Activated CD8-positive, alpha-beta T cell treated with anti-CD3 and anti-CD28 coated beads, Interleukin-2, amount 10 ng/mL, durations not matched to agents 7 days and 5 days (primary cell): Measurements from ENCODE around the gene NFIA. TPM values are rescaled to one million over a fixed set of nuclear protein-coding genes. Genes with fewer than 3 reads are reported as not detected.

ENCODE experiments used
- ATAC-seq: fragments of 150-1000 bp; cut with Tn5 transposase; one replicate; pipeline ENCODE4 v1.10.0; 2021; ENCODE audit warnings: moderate library complexity
- CTCF ChIA-PET: fragments of 350-600 bp; sonication (Branson Sonifier 250); formaldehyde crosslinking; loops from one replicate; lab custom pipeline; 2021; ENCODE audit warnings: antibody characterized with exemption; lab: Charles Lee
- POLR2A ChIA-PET: fragments of 350-600 bp; sonication (Branson Sonifier 250); formaldehyde crosslinking; loops from one replicate; lab custom pipeline; 2021; ENCODE audit warnings: antibody characterized with exemption; lab: Charles Lee
- DNase-seq: peaks from one replicate; pipeline ENCODE4 v3.0.0-alpha.2; 2020
- H3K27ac Mint-ChIP-seq: one replicate; pipeline ENCODE4 v1.8.0; 2021; ENCODE audit warnings: mild to moderate bottlenecking, mixed read lengths
- H3K27me3 Mint-ChIP-seq: one replicate; pipeline ENCODE4 v1.8.0; 2021; ENCODE audit warnings: low read depth, mixed read lengths
- H3K36me3 Mint-ChIP-seq: one replicate; pipeline ENCODE4 v1.8.0; 2021; ENCODE audit warnings: low read depth, mixed read lengths
- H3K4me1 Mint-ChIP-seq: one replicate; pipeline ENCODE4 v1.8.0; 2021; ENCODE audit warnings: low read depth, mixed read lengths
- H3K4me3 Mint-ChIP-seq: one replicate; pipeline ENCODE4 v1.8.0; 2021; ENCODE audit warnings: mild to moderate bottlenecking, mixed read lengths
- H3K9me3 Mint-ChIP-seq: one replicate; pipeline ENCODE4 v1.8.0; 2022; ENCODE audit warnings: mixed read lengths; ENCODE audit not compliant: insufficient read depth
- total RNA-seq, 2 experiments: library from RNA; stranded (reverse); gene quantifications; one replicate each; pipeline ENCODE4 v1.2.3, GENCODE V29; 2021

NFIA gene
- total RNA-seq, 2 experiments from 2014 or later, result 0.66 to 0.78 TPM

DNA sequence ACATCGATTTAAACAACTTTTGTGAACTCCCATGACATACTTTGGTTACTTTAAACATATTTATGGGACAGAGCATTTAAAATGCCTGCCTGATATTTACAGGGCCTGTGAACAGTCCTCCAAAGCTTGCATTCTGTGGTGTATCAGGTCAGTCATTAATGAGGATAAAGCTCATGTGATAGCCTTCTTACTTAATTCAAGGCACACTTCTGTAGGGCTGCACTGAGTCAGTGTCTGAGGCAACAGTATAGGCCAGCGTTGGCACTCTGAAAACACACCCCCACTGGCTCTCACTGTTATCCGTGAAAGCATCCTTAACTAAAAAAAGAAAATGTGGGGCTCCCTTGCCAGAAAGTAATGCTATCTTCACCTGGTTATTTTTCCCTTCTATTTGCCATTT lies 200.0 kb downstream of the NFIA start:
- no peak for ATAC-seq

GRCh38 chr1:61284248-61284854 lies 202.0 kb downstream of the NFIA start:
- no peak overlapping the region for H3K4me3 Mint-ChIP-seq
- no peaks in the 10 kb centered on the region for H3K9me3 Mint-ChIP-seq
- no peaks in the 10 kb centered on the region for H3K36me3 Mint-ChIP-seq
- POLR2A ChIA-PET, result no interaction called here
- CTCF ChIA-PET, result no interaction called here
- H3K27ac Mint-ChIP-seq, result no peak overlapping the region
- no peak for DNase-seq
- H3K27me3 Mint-ChIP-seq, result no peaks in the 10 kb centered on the region
- ATAC-seq, result no peak
- H3K4me1 Mint-ChIP-seq, result no peaks in the 10 kb centered on the region

More for the DNA sequence above, 200.0 kb downstream of the NFIA start:
- no peaks in the 10 kb centered on the region for H3K36me3 Mint-ChIP-seq
- no peak for DNase-seq
- no peak overlapping the region for H3K4me3 Mint-ChIP-seq
- H3K27ac Mint-ChIP-seq, result no peak overlapping the region
- ChIA-PET POLR2A (no interaction called here), CTCF (no interaction called here)
- H3K27me3 Mint-ChIP-seq, result no peaks in the 10 kb centered on the region
- no peaks in the 10 kb centered on the region for H3K9me3 Mint-ChIP-seq
- no peaks in the 10 kb centered on the region for H3K4me1 Mint-ChIP-seq

DNA sequence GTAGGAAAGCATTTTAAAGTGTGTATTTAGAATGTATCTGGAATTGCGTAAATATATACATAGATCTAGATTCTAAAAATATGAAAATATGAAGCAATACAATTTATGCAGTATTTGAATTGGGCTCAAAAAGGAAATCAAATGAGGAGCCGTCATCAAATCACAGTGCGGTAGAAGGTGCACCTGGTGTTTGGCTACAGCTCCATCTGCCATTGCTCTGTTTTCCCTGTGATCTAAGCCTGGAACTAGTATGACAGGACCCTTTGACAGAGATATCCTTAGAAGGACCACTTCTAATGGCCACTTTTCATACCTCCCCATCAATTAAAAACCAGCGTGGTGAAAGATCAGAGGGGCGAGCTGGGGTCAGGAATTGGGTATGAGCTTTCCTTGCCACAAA lies 202.6 kb downstream of the NFIA start:
- Mint-ChIP-seq H3K9me3 (no peaks in the 10 kb centered on the region), H3K4me1 (no peaks in the 10 kb centered on the region), H3K27me3 (no peaks in the 10 kb centered on the region), H3K4me3 (no peak overlapping the region), H3K27ac (no peak overlapping the region), H3K36me3 (no peaks in the 10 kb centered on the region)
- no peak for ATAC-seq
- ChIA-PET CTCF (no interaction called here), POLR2A (no interaction called here)
- no peak for DNase-seq

DNA sequence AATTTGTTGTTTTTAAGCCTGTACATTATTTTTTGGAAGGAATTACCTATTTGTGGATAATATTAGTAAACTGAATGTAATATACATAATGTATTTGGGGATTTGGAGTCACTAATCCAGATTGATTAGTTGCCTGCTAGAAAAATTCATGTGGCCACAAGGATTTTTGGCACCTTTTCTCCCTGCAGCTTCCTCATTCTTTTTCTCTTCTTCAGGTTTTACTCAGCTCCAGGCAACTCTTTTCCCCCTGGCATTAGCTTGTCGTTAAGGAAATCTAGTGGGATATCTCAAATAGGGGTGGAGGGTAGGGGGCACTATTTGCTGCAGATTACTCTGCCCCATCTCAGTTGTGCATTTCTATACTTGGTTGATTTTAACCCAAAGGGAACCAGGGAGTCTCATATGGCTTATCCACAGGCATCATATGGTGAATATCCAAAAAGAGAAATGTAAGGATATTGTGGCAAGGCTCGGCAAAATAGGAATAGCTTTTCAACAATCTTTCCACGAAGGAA lies 203.1 kb downstream of the NFIA start:
- no peak overlapping the region for H3K4me3 Mint-ChIP-seq
- H3K27ac Mint-ChIP-seq, result no peak overlapping the region
- H3K27me3 Mint-ChIP-seq, result no peaks in the 10 kb centered on the region
- no peaks in the 10 kb centered on the region for H3K9me3 Mint-ChIP-seq
- ChIA-PET CTCF (no interaction called here), POLR2A (no interaction called here)
- no peak for DNase-seq
- no peaks in the 10 kb centered on the region for H3K4me1 Mint-ChIP-seq
- no peaks in the 10 kb centered on the region for H3K36me3 Mint-ChIP-seq
- ATAC-seq, result no peak

GRCh38 chr1:61287014-61287413 lies 204.7 kb downstream of the NFIA start:
- no peaks in the 10 kb centered on the region for H3K27me3 Mint-ChIP-seq

DNA sequence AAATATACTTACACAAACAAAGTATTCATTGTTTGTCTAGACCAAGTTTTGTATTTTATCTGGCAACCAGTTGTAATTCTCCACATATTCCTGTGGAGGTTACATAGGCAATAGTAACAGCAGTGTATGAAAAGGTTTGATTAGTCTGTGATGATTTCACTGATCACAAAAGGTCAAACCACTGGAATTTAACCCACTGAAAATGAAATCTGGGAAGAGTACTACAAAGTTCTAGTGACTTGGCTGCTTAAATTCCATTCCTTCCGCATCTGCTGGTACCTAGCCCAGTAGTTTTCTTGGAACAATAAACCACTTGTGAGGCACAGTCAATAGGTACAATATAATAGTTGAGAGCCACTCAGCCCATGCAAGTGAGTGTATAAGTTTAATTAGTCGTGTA lies 205.4 kb downstream of the NFIA start:
- Mint-ChIP-seq H3K4me3 (no peak overlapping the region), H3K27ac (no peak overlapping the region), H3K27me3 (no peaks in the 10 kb centered on the region), H3K36me3 (no peaks in the 10 kb centered on the region), H3K4me1 (no peaks in the 10 kb centered on the region), H3K9me3 (no peaks in the 10 kb centered on the region)
- no peak for DNase-seq
- ATAC-seq, result no peak
- ChIA-PET CTCF (no interaction called here), POLR2A (no interaction called here)

More at GRCh38 chr1:61287014-61287413, 204.7 kb downstream of the NFIA start:
- CTCF ChIA-PET, result no interaction called here
- POLR2A ChIA-PET, result no interaction called here
- H3K4me3 Mint-ChIP-seq, result no peak overlapping the region
- ATAC-seq (no peak), DNase-seq (no peak)
- no peaks in the 10 kb centered on the region for H3K4me1 Mint-ChIP-seq
- H3K27ac Mint-ChIP-seq, result no peak overlapping the region
- H3K36me3 Mint-ChIP-seq, result no peaks in the 10 kb centered on the region
- H3K9me3 Mint-ChIP-seq, result no peaks in the 10 kb centered on the region

GRCh38 chr1:61289232-61290098 lies 207.1 kb downstream of the NFIA start:
- DNase-seq, result no peak
- POLR2A ChIA-PET, result no interaction called here
- Mint-ChIP-seq H3K36me3 (no peaks in the 10 kb centered on the region), H3K4me1 (no peaks in the 10 kb centered on the region), H3K4me3 (no peak overlapping the region), H3K27ac (no peak overlapping the region), H3K27me3 (no peaks in the 10 kb centered on the region), H3K9me3 (no peaks in the 10 kb centered on the region)
- no peak for ATAC-seq
- CTCF ChIA-PET, result no interaction called here

DNA sequence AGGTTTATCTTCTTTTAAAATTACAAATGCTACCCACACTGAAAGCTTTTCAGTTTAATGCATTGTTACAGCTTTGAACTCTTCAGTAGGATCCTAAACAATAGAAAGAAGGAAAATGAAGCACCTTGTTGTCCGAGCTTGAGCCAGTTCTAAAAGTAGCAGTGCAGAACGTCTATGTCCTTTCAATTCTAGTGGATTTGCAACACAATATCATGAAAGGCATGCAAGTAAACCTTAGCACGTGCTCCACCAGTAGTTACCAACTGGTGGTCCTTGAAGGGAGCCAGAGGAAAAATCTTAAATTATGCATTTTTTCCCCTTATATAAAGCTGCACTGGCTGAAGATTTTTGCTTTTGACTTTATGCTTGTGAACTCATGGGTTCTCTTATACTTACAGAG lies 208.2 kb downstream of the NFIA start:
- POLR2A ChIA-PET, result no interaction called here
- no peaks in the 10 kb centered on the region for H3K4me1 Mint-ChIP-seq
- H3K27ac Mint-ChIP-seq, result no peak overlapping the region
- no peak overlapping the region for H3K4me3 Mint-ChIP-seq
- DNase-seq, result no peak
- H3K9me3 Mint-ChIP-seq, result no peaks in the 10 kb centered on the region
- CTCF ChIA-PET, result no interaction called here
- no peak for ATAC-seq
- H3K36me3 Mint-ChIP-seq, result no peaks in the 10 kb centered on the region
- H3K27me3 Mint-ChIP-seq, result no peaks in the 10 kb centered on the region

GRCh38 chr1:61293197-61293596 lies 210.8 kb downstream of the NFIA start:
- ATAC-seq, result no peak
- H3K4me3 Mint-ChIP-seq, result no peak overlapping the region
- CTCF ChIA-PET, result interaction anchor here (1.2 kb wide), 1 partner anchor 13 kb away, joined by 3 read pairs; no protein-coding TSS in a partner anchor

GRCh38 chr1:61293986-61294504 lies 211.7 kb downstream of the NFIA start:
- ChIA-PET CTCF (no interaction called here), POLR2A (no interaction called here)
- Mint-ChIP-seq H3K4me1 (no peaks in the 10 kb centered on the region), H3K4me3 (no peak overlapping the region), H3K27ac (no peak overlapping the region), H3K9me3 (no peaks in the 10 kb centered on the region), H3K36me3 (no peaks in the 10 kb centered on the region), H3K27me3 (no peaks in the 10 kb centered on the region)
- DNase-seq, result no peak
- ATAC-seq, result no peak

More at GRCh38 chr1:61293197-61293596, 210.8 kb downstream of the NFIA start:
- H3K4me1 Mint-ChIP-seq, result no peaks in the 10 kb centered on the region
- DNase-seq, result no peak
- no peaks in the 10 kb centered on the region for H3K9me3 Mint-ChIP-seq
- POLR2A ChIA-PET, result no interaction called here
- H3K27me3 Mint-ChIP-seq, result no peaks in the 10 kb centered on the region
- no peaks in the 10 kb centered on the region for H3K36me3 Mint-ChIP-seq
- H3K27ac Mint-ChIP-seq, result no peak overlapping the region

- ChIA-PET POLR2A (no interaction called here), CTCF (no interaction called here)
- Mint-ChIP-seq H3K4me1 (no peaks in the 10 kb centered on the region), H3K4me3 (no peak overlapping the region), H3K36me3 (no peaks in the 10 kb centered on the region), H3K9me3 (no peaks in the 10 kb centered on the region), H3K27me3 (no peaks in the 10 kb centered on the region), H3K27ac (no peak overlapping the region)
- DNase-seq (no peak), ATAC-seq (no peak)
These were observed 212.6 kb downstream of the NFIA start for GRCh38 chr1:61294930-61295329.
